GM23338 (cell line): Measurements from ENCODE around the gene BICRA. TPM values are rescaled to one million over a fixed set of nuclear protein-coding genes. Genes with fewer than 3 reads are reported as not detected.
A peak's percentile ranks its signal among the peaks of the same experiment; 100 is the strongest.

Experiments
- ATAC-seq: fragments of 200-7000 bp; cut with Tn5 transposase; 3 replicates; pipeline ENCODE4 v1.9.1; 2020
- DNase-seq: peaks from one replicate; pipeline ENCODE4 v3.0.0-alpha.2; 2015; ENCODE audit warnings: low spot score
- H2AFZ ChIP-seq: fragments of 200-600 bp; sonication (generic); 2 replicates; pipeline ENCODE4 v1.8.0; 2016; ENCODE audit warnings: antibody characterized with exemption, mild to moderate bottlenecking, moderate library complexity
- H3F3A ChIP-seq: fragments of 200-600 bp; sonication (generic); replicated peaks from 2 replicates; pipeline ENCODE4 v1.8.0; 2017; ENCODE audit warnings: antibody characterized with exemption, mixed run types, low read depth
- H3K27ac ChIP-seq: fragments of 200-600 bp; sonication (generic); 2 replicates; pipeline ENCODE4 v1.6.1; 2016; ENCODE audit warnings: low read depth
- H3K27me3 ChIP-seq: fragments of 200-600 bp; sonication (generic); 2 replicates; pipeline ENCODE4 v1.8.0; 2016; ENCODE audit warnings: mild to moderate bottlenecking, mixed run types, moderate library complexity; ENCODE audit not compliant: insufficient read depth
- H3K36me3 ChIP-seq: fragments of 200-600 bp; sonication (generic); 2 replicates; pipeline ENCODE4 v1.8.0; 2016; ENCODE audit warnings: mild to moderate bottlenecking; ENCODE audit not compliant: insufficient read depth
- H3K4me1 ChIP-seq: fragments of 200-600 bp; sonication (generic); 2 replicates; pipeline ENCODE4 v1.8.0; 2016; ENCODE audit warnings: mild to moderate bottlenecking, moderate library complexity; ENCODE audit not compliant: insufficient read depth
- H3K4me2 ChIP-seq: fragments of 200-600 bp; sonication (generic); 2 replicates; pipeline ENCODE4 v1.7.1; 2017; ENCODE audit warnings: mixed run types
- H3K4me3 ChIP-seq: fragments of 200-600 bp; sonication (generic); 2 replicates; pipeline ENCODE4 v1.6.1; 2016; ENCODE audit warnings: mixed run types
- H3K79me2 ChIP-seq: fragments of 200-600 bp; sonication (generic); replicated peaks from 2 replicates; pipeline ENCODE4 v1.8.0; 2017; ENCODE audit warnings: mild to moderate bottlenecking; ENCODE audit not compliant: insufficient read depth
- H3K9me2 ChIP-seq: fragments of 200-600 bp; sonication (generic); 2 replicates; pipeline ENCODE4 v1.8.0; 2017; ENCODE audit not compliant: insufficient read depth
- H4K20me1 ChIP-seq: fragments of 200-600 bp; sonication (generic); replicated peaks from 2 replicates; pipeline ENCODE4 v1.8.0; 2017; ENCODE audit warnings: mild to moderate bottlenecking; ENCODE audit not compliant: insufficient read depth
- H3K27ac Mint-ChIP-seq: 2 replicates; pipeline ENCODE4 v1.8.0; 2020; ENCODE audit warnings: inconsistent platforms, mild to moderate bottlenecking, moderate library complexity, mixed read lengths
- H3K27me3 Mint-ChIP-seq: 3 replicates; pipeline ENCODE4 v1.8.0; 2022; ENCODE audit warnings: low read depth, mild to moderate bottlenecking, moderate library complexity, mixed read lengths, inconsistent platforms; ENCODE audit not compliant: insufficient read depth, poor library complexity
- H3K36me3 Mint-ChIP-seq: 3 replicates; pipeline ENCODE4 v1.8.0; 2021; ENCODE audit warnings: low read depth, mild to moderate bottlenecking, inconsistent platforms, moderate library complexity, mixed read lengths
- H3K4me1 Mint-ChIP-seq: 3 replicates; pipeline ENCODE4 v1.8.0; 2020; ENCODE audit warnings: mild to moderate bottlenecking, inconsistent platforms, mixed read lengths
- H3K4me3 Mint-ChIP-seq: 3 replicates; pipeline ENCODE4 v1.8.0; 2021; ENCODE audit warnings: moderate library complexity, mild to moderate bottlenecking, inconsistent platforms, mixed read lengths
- H3K9me3 Mint-ChIP-seq: 3 replicates; pipeline ENCODE4 v1.8.0; 2020; ENCODE audit warnings: moderate library complexity, mild to moderate bottlenecking, inconsistent platforms, mixed read lengths
- EZH2 ChIP-seq: fragments of 200-600 bp; sonication (generic); IDR thresholded peaks from one replicate; pipeline ENCODE4 v1.8.0; 2017; ENCODE audit warnings: antibody characterized with exemption, mild to moderate bottlenecking, low read depth; ENCODE audit not compliant: unreplicated experiment
- NANOG ChIP-seq: IDR thresholded peaks from 2 replicates; pipeline ENCODE4 v1.6.1; 2016; ENCODE audit warnings: antibody characterized with exemption, borderline replicate concordance
- STAT1 ChIP-seq: IDR thresholded peaks from one replicate; pipeline ENCODE4 v1.6.1; 2016; ENCODE audit warnings: antibody characterized with exemption; ENCODE audit not compliant: unreplicated experiment
- ZNF331 ChIP-seq: fragments of 250-450 bp; sonication (Bioruptor Pico); IDR thresholded peaks from 2 replicates; pipeline ENCODE4 v1.5.0; 2020; ENCODE audit warnings: low read depth, mild to moderate bottlenecking, moderate library complexity
- polyA plus RNA-seq: library from polyadenylated mRNA; unstranded; fragments of >200 nt; fragmentation: Nextera tagmentation; extraction: Ambion mirVana; gene quantifications from 2 replicates; pipeline ENCODE4 v1.2.1, GENCODE V29; 2016
- total RNA-seq: library from RNA; depleted of rRNA; stranded (reverse); fragments of >200 nt; shearing (Covaris generic); gene quantifications from 2 replicates; pipeline ENCODE4 v1.2.3, GENCODE V29; 2014
- TF ChIP-seq, protein P1 (sequence below): IDR thresholded peaks from one replicate; pipeline ENCODE4 v1.6.1; 2018; ENCODE audit warnings: antibody characterized with exemption; ENCODE audit not compliant: unreplicated experiment
- TF ChIP-seq, protein P2 (sequence below), 2 experiments: fragments of 200-600 bp in 1 of 2; sonication (generic) in 1 of 2; conservative IDR thresholded peaks; 2 replicates each; pipeline versions ENCODE4 v1.5.1 to v1.6.1; 2016 to 2017; ENCODE audit warnings: antibody characterized with exemption in 2 of 2, low read depth in 2 of 2, mild to moderate bottlenecking in 2 of 2, moderate library complexity in 1 of 2

Gene BICRA
- total and polyA plus RNA-seq, 2 experiments from 2014 or later: 7.0 to 37.7 TPM

DNA sequence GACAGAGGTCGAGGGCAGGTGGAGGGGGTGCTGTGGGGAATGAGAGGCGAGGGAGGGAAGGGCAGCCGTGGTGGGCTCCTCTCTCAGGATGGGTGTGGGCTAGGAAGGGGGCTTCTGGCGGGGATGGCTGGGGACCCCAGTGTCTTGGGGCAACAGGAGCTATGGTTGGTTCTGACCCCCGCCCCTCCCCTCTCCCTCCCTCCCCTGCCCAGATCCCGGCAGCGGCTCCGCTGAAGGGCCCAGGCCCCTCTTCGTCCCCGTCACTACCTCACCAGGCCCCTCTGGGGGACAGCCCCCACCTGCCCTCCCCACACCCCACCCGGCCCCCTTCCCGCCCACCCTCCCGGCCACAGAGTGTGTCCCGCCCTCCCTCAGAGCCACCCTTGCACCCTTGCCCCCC, 85.0 kb downstream of the BICRA start (continued):
- TF ChIP-seq, protein P1, sequence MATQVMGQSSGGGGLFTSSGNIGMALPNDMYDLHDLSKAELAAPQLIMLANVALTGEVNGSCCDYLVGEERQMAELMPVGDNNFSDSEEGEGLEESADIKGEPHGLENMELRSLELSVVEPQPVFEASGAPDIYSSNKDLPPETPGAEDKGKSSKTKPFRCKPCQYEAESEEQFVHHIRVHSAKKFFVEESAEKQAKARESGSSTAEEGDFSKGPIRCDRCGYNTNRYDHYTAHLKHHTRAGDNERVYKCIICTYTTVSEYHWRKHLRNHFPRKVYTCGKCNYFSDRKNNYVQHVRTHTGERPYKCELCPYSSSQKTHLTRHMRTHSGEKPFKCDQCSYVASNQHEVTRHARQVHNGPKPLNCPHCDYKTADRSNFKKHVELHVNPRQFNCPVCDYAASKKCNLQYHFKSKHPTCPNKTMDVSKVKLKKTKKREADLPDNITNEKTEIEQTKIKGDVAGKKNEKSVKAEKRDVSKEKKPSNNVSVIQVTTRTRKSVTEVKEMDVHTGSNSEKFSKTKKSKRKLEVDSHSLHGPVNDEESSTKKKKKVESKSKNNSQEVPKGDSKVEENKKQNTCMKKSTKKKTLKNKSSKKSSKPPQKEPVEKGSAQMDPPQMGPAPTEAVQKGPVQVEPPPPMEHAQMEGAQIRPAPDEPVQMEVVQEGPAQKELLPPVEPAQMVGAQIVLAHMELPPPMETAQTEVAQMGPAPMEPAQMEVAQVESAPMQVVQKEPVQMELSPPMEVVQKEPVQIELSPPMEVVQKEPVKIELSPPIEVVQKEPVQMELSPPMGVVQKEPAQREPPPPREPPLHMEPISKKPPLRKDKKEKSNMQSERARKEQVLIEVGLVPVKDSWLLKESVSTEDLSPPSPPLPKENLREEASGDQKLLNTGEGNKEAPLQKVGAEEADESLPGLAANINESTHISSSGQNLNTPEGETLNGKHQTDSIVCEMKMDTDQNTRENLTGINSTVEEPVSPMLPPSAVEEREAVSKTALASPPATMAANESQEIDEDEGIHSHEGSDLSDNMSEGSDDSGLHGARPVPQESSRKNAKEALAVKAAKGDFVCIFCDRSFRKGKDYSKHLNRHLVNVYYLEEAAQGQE: no peak

DNA sequence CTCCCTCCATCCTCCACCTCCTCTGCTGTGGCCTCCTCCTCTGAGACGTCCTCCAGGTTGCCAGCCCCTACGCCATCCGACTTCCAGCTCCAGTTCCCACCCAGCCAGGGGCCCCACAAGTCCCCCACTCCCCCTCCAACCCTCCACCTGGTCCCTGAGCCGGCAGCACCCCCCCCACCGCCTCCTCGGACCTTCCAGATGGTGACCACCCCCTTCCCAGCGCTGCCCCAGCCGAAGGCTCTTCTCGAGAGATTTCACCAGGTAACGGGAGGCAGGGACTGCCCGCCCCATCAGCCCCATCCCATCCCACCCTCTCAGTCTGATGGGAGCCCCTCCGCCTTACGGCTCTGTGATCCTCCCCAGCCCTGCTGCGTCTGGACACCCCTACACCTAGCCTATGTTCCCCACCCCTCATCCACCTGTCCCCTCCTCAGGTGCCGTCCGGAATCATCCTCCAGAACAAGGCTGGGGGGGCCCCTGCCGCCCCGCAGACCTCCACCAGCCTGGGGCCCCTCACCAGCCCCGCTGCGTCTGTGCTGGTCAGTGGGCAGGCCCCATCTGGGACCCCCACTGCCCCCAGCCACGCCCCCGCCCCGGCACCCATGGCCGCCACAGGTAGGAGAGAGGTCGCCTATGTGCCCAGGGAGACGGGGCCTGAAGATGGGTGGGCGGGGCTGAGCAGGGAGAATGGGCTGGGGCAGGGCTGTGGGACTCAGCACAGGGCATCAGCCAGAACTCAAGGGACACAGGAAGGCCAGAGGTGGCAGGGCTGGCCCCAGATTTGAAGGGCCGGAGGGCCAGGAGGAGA, 85.7 kb downstream of the BICRA start:
- peaks cover 7% of the 10 kb centered on the region for H3K4me1 Mint-ChIP-seq
- H3K4me2 ChIP-seq: no peak overlapping the region
- DNase-seq: no peak
- H3K36me3 Mint-ChIP-seq: peaks cover 29% of the 10 kb centered on the region
- H3K9me3 Mint-ChIP-seq: no peaks in the 10 kb centered on the region
- peaks cover 2% of the 10 kb centered on the region for H4K20me1 ChIP-seq
- no peak overlapping the region for H3K4me3 Mint-ChIP-seq
- H3K27me3 Mint-ChIP-seq: peaks cover 14% of the 10 kb centered on the region
- no peaks in the 10 kb centered on the region for H3K4me1 ChIP-seq
- no peaks in the 10 kb centered on the region for H3K27me3 ChIP-seq
- ATAC-seq: no peak
- no peaks in the 10 kb centered on the region for H3K79me2 ChIP-seq
- H3K27ac Mint-ChIP-seq: no peak overlapping the region
- H3F3A ChIP-seq: peaks cover 4% of the 10 kb centered on the region; the same call in 1 of the 2 replicates
- no peak overlapping the region for H2AFZ ChIP-seq
- H3K27ac ChIP-seq: no peak overlapping the region
- no peaks in the 10 kb centered on the region for H3K9me2 ChIP-seq
- peaks cover 3% of the 10 kb centered on the region; the same call in 1 of the 2 replicates for H3K36me3 ChIP-seq
- H3K4me3 ChIP-seq: no peak overlapping the region
- TF ChIP-seq NANOG (no peak), STAT1 (no peak), EZH2 (no peak)
- TF ChIP-seq, protein P2, sequence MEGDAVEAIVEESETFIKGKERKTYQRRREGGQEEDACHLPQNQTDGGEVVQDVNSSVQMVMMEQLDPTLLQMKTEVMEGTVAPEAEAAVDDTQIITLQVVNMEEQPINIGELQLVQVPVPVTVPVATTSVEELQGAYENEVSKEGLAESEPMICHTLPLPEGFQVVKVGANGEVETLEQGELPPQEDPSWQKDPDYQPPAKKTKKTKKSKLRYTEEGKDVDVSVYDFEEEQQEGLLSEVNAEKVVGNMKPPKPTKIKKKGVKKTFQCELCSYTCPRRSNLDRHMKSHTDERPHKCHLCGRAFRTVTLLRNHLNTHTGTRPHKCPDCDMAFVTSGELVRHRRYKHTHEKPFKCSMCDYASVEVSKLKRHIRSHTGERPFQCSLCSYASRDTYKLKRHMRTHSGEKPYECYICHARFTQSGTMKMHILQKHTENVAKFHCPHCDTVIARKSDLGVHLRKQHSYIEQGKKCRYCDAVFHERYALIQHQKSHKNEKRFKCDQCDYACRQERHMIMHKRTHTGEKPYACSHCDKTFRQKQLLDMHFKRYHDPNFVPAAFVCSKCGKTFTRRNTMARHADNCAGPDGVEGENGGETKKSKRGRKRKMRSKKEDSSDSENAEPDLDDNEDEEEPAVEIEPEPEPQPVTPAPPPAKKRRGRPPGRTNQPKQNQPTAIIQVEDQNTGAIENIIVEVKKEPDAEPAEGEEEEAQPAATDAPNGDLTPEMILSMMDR (conservative IDR thresholded peaks at IDR 0.05; ENCODE audit: low read depth in 2 of 2): no peak

DNA sequence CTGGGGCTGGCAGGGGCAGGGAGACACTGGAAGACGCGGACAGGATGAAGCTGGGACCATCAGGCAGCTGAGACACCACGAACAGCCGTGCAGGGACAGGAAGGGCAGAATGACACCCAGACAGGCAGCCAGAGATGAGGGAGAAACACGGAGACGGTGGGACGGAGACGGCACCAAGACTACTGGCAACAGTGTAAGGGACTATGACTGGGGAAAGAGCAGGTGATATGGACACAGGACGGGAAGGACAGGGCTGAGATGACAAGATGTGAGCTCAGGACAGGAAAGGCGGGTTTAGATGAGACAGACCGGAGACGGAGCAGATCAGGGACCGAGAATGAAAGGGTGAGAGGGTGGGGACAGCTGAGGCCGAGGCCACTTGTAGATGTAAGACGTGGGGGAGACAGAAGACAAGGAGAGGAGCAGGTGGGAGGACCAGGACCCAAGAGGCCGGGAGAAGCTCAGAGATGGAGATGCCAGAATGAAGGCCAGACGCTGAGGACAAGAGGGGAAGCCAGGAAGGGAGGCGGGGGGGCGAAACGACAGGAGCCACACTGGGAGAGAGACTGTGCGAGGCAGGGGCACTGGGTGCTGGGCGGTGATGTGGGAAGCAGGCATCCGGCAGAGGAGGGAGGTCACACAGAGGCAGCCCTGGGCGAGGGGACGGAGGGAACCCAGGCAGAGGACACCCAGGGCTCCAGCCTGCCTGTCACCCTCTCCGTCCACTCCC, 86.8 kb downstream of the BICRA start:
- Mint-ChIP-seq H3K27me3 (peaks cover 16% of the 10 kb centered on the region), H3K9me3 (no peaks in the 10 kb centered on the region), H3K27ac (peak overlapping the region; percentile 9), H3K4me1 (peaks cover 7% of the 10 kb centered on the region), H3K4me3 (no peak overlapping the region; the same call in 2 of the 3 replicates), H3K36me3 (peaks cover 32% of the 10 kb centered on the region)
- Histone ChIP-seq H2AFZ (no peak overlapping the region), H3F3A (peaks cover 9% of the 10 kb centered on the region; the same call in 1 of the 2 replicates), H3K9me2 (no peaks in the 10 kb centered on the region), H4K20me1 (peaks cover 4% of the 10 kb centered on the region), H3K79me2 (no peaks in the 10 kb centered on the region), H3K4me3 (no peak overlapping the region), H3K27ac (no peak overlapping the region), H3K4me1 (no peaks in the 10 kb centered on the region), H3K27me3 (no peaks in the 10 kb centered on the region), H3K4me2 (no peak overlapping the region), H3K36me3 (peaks cover 10% of the 10 kb centered on the region)
- ATAC-seq: no peak
- DNase-seq: no peak
- no peak for TF ChIP-seq ZNF331
